Gastroesophageal sphincter (tissue), 4 donors: ENCODE measurements around the gene AP3D1. TPM values are rescaled to one million over a fixed set of nuclear protein-coding genes. Genes with fewer than 3 reads are reported as not detected.
"Not testable (repeated sequence)": the region's sequence is repeated elsewhere in the genome, so short reads cannot be mapped to it uniquely, and the experiment has no call there.

Source experiments
- ATAC-seq: fragments of 150-250 bp; one replicate; pipeline ENCODE4 v1.9.1; 2016; ENCODE audit warnings: mild to moderate bottlenecking, moderate library complexity
- H3K27ac ChIP-seq, 4 donors: fragments of 200-600 bp; sonication (generic) in 3 of 4; 1 replicate in 3 of 4; 2 replicates in 1 of 4; pipeline ENCODE4 v1.5.1; 2016 to 2019
- H3K27me3 ChIP-seq: fragments of 200-600 bp; sonication (generic); one replicate; pipeline ENCODE4 v1.5.1; 2019
- H3K36me3 ChIP-seq, 2 donors: fragments of 200-600 bp; sonication (generic); one replicate each; pipeline ENCODE4 v1.5.1; 2019; ENCODE audit warnings: control low read depth in 1 of 2
- H3K4me1 ChIP-seq, 3 donors: fragments of 200-600 bp; sonication (generic); 1 replicate in 2 of 3; 2 replicates in 1 of 3; pipeline ENCODE4 v1.5.1; 2016 to 2019; ENCODE audit warnings: control low read depth in 2 of 3
- H3K4me3 ChIP-seq, 2 donors: fragments of 200-600 bp; sonication (generic); one replicate each; pipeline ENCODE4 v1.5.1; 2019; ENCODE audit warnings: mild to moderate bottlenecking in 1 of 2, moderate library complexity in 1 of 2
- H3K9me3 ChIP-seq, 3 donors: fragments of 200-600 bp; sonication (generic); one replicate each; pipeline ENCODE4 v1.5.1; 2017 to 2019; ENCODE audit warnings: control low read depth in 2 of 3
- EP300 ChIP-seq: sonication (generic); formaldehyde crosslinking; IDR thresholded peaks from one replicate; pipeline ENCODE4 v1.6.1; 2017; ENCODE audit warnings: antibody characterized with exemption, mild to moderate bottlenecking
- POLR2A ChIP-seq, 2 donors: fragments of 450-650 bp; IDR thresholded peaks; one replicate each; pipeline ENCODE4 v1.6.1; 2017; ENCODE audit warnings: antibody characterized with exemption in 2 of 2, mild to moderate bottlenecking in 2 of 2, moderate library complexity in 1 of 2
- POLR2AphosphoS5 ChIP-seq: sonication (generic); formaldehyde crosslinking; IDR thresholded peaks from one replicate; pipeline ENCODE4 v1.6.1; 2017; ENCODE audit warnings: antibody characterized with exemption
- WGBS, 2 donors: methylation state at CpG; one replicate each; pipeline ENCODE4 v1.1.5; 2018; ENCODE audit warnings: low coverage in 1 of 2; 5-methylcytosine and 5-hydroxymethylcytosine counted together
- total RNA-seq, 4 donors: library from RNA; depleted of rRNA; stranded (reverse); fragments of >200 nt; gene quantifications; one replicate each; pipeline ENCODE4 v1.1.0, GENCODE V29; 2016
- TF ChIP-seq, protein P1 (sequence below), 4 experiments: fragments of 200-600 bp in 2 of 4; fragments of 450-650 bp in 2 of 4; sonication (generic) in 1 of 4; IDR thresholded peaks; one replicate each; pipeline ENCODE4 v1.5.1; 2017 to 2019; ENCODE audit warnings: antibody characterized with exemption in 4 of 4, mild to moderate bottlenecking in 2 of 4, moderate library complexity in 2 of 4

AP3D1 gene
- total RNA-seq, 4 donors from 2014 or later = 69.9 to 132 (median 73.8) TPM

DNA sequence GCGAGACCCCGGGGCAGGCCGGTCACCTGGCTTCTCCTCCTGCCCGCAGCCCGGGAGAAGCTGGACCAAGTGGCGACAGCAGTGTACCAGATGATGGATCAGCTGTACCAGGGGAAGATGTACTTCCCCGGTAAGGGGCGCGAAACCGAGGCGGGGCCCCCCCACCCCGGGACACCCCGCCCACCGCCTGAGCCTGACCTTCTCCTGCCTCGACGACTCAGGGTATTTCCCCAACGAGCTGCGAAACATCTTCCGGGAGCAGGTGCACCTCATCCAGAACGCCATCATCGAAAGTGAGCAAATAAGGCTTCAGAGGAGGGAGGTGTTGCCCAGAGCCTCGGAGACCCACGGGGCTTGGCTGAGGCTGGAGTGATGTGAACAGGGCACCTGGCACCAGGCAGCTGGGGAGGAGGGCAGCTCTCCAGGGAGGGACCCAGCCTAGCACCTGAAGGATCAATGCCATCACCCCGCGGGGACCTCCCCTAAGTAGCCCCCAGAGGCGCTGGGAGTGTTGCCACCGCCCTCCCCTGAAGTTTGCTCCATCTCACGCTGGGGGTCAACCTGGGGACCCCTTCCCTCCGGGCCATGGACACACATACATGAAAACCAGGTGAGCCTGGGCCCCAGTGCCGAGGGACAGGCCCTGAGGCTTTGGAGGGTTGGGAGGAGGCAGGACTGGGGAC is 54.0 kb downstream of the AP3D1 start:
- Histone ChIP-seq H3K9me3 (no peaks in the 10 kb centered on the region), H3K36me3 (peaks cover 0 to 35% of the 10 kb centered on the region in 2 donors), H3K4me1 (peaks cover 0 to 51% (median 21%) of the 10 kb centered on the region in 3 donors), H3K27ac (peak overlapping the region; percentile 29 to 99 (median 90)), H3K27me3 (no peaks in the 10 kb centered on the region), H3K4me3 (peak overlapping the region; percentile 29 to 67)
- TF ChIP-seq POLR2AphosphoS5 = no peak
- TF ChIP-seq, protein P1, sequence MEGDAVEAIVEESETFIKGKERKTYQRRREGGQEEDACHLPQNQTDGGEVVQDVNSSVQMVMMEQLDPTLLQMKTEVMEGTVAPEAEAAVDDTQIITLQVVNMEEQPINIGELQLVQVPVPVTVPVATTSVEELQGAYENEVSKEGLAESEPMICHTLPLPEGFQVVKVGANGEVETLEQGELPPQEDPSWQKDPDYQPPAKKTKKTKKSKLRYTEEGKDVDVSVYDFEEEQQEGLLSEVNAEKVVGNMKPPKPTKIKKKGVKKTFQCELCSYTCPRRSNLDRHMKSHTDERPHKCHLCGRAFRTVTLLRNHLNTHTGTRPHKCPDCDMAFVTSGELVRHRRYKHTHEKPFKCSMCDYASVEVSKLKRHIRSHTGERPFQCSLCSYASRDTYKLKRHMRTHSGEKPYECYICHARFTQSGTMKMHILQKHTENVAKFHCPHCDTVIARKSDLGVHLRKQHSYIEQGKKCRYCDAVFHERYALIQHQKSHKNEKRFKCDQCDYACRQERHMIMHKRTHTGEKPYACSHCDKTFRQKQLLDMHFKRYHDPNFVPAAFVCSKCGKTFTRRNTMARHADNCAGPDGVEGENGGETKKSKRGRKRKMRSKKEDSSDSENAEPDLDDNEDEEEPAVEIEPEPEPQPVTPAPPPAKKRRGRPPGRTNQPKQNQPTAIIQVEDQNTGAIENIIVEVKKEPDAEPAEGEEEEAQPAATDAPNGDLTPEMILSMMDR (IDR thresholded peaks at IDR 0.05) = no peak
- TF ChIP-seq POLR2A (IDR thresholded peaks at IDR 0.05) = no peak
- TF ChIP-seq EP300 = no peak
- ATAC-seq = no peak
- WGBS, 2 donors = 0% methylated on average over 3 of the region's 30 CpGs; no CpG with 5 or more reads in 1 of the 2 donors

DNA sequence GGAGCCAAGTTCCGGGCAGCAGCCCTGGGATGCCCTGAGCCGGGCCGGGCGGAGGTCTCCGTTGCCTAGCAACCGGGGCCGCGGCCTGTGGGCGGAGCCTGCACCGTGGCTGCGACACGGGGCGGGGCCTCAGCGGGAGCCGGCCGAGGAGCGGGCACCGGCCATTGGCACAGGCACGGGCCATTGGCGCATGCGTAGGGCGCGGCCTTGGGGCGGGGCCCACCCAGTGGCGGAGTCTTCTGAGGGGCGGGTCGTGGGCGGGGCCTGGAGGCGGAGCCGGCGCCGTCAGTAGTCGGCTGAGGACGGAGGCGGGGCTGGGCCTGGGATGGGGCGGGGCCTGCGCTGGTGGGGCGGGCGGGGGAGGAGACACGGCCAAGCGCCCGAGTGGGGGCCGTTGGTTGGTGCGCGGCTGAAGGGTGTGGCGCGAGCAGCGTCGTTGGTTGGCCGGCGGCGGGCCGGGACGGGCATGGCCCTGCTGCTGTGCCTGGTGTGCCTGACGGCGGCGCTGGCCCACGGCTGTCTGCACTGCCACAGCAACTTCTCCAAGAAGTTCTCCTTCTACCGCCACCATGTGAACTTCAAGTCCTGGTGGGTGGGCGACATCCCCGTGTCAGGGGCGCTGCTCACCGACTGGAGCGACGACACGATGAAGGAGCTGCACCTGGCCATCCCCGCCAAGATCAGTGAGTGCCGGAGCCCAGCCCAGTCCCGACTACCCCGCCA is 54.7 kb downstream of the AP3D1 start, which contains the start of gene IZUMO4:
TSS of gene IZUMO4 (plus strand) at position 436 of the 723 bp plus-strand sequence. CDS start at position 467, 31 bp downstream.
- H3K27ac ChIP-seq = peak within 1 kb of the TSS; percentile 78 to 99 (median 96)
- 0% methylated on average over 1 of the region's 70 CpGs; no CpG with 5 or more reads in 1 of the 2 donors for WGBS, 2 donors
- H3K4me1 ChIP-seq = peaks cover 0 to 58% (median 23%) of the 10 kb centered on the region in 3 donors
- no peaks in the 10 kb centered on the region for H3K27me3 ChIP-seq
- peak; percentile 91 for ATAC-seq
- no peaks in the 10 kb centered on the region for H3K9me3 ChIP-seq
- TF ChIP-seq POLR2A (IDR thresholded peaks at IDR 0.05) = peak in 1 of 2 donors; percentile 30
- no peak for TF ChIP-seq EP300
- TF ChIP-seq POLR2AphosphoS5 = peak; percentile 45
- TF ChIP-seq, protein P1 (IDR thresholded peaks at IDR 0.05) = peak in 3 of 4 experiments; percentile 48 to 62 (median 57)
- H3K36me3 ChIP-seq = peaks cover 0 to 28% of the 10 kb centered on the region in 2 donors
- peak within 1 kb of the TSS; percentile 59 to 67 for H3K4me3 ChIP-seq

DNA sequence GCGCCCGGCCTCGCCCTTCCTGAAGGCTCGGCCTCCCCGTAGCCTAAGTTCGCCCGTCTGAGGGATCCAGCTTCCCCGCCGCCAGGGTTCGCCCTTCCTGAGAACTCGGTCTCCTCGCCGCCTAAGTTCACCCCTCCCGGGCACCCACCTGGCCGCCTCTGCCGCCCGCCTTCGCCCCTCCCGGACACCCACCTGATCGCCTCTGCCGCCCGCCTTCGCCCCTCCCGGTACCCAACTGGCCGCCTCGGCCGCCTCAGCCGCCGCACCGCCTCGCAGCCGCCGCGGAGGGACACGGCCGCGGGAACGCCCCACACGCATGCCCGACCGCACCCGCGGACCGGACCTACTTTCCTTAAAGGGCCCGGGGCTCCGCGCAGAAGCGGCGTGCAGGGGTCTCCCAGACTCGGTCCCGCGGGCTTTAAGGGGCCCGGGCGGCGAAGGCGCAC is 55.3 kb downstream of the AP3D1 start, which contains the start of gene MOB3A:
TSS of gene MOB3A (minus strand) at position 293 of the 446 bp plus-strand sequence. CDS start 17,766 bp downstream, outside the sequence.
- Histone ChIP-seq H3K4me3 (peak within 1 kb of the TSS; percentile 59 to 67), H3K27ac (peak within 1 kb of the TSS; percentile 78 to 99 (median 96)), H3K36me3 (peaks cover 0 to 23% of the 10 kb centered on the region in 2 donors), H3K27me3 (no peaks in the 10 kb centered on the region), H3K9me3 (no peaks in the 10 kb centered on the region), H3K4me1 (peaks cover 0 to 64% (median 27%) of the 10 kb centered on the region in 3 donors)
- TF ChIP-seq POLR2A (IDR thresholded peaks at IDR 0.05) (peak; percentile 81 to 92), POLR2AphosphoS5 (peak; percentile 85), EP300 (no peak)
- TF ChIP-seq, protein P1 (IDR thresholded peaks at IDR 0.05) = peak in 3 of 4 experiments; percentile 60 to 75 (median 69)
- ATAC-seq = peak; percentile 80
- no CpG with 5 or more reads among the region's 56 CpGs for WGBS, 2 donors

- H3K27me3 ChIP-seq, H3K4me3 ChIP-seq, H3K36me3 ChIP-seq, ATAC-seq, H3K9me3 ChIP-seq: not testable (repeated sequence)
- peak overlapping the region in 3 of 4 donors; percentile 56 to 99 (median 95) for H3K27ac ChIP-seq
- peaks cover 0 to 88% (median 39%) of the 10 kb centered on the region in 3 donors for H3K4me1 ChIP-seq
- 88 to 93% methylated on average over 6 to 8 of the region's 13 CpGs for WGBS, 2 donors
Measured at GRCh38 chr19:2091926-2092525, 59.3 kb downstream of the AP3D1 start.

DNA sequence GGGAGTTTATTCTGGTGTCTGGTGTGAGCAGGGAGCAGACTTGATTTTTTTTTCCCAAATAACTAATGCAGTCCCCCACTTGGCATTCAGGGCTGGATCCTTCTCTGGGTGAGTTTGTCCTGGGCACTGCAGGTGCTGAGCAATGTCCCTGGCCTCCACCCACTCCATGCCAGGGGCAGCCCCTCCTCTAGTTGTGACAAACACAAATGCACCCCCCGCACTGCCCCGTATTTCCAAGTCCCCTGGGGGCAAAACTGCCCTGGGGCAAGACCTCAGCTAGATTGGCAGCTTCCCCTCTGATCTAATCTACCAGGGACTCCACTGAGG is 61.7 kb downstream of the AP3D1 start:
- ATAC-seq = no peak
- H3K9me3 ChIP-seq = no peaks in the 10 kb centered on the region
- WGBS, 2 donors = no CpG with 5 or more reads among the region's 2 CpGs
- TF ChIP-seq POLR2AphosphoS5 (no peak), EP300 (no peak), POLR2A (IDR thresholded peaks at IDR 0.05) (no peak)
- TF ChIP-seq, protein P1 (IDR thresholded peaks at IDR 0.05) = no peak
- H3K27me3 ChIP-seq = no peaks in the 10 kb centered on the region
- H3K4me3 ChIP-seq = no peak overlapping the region
- peak overlapping the region in 3 of 4 donors; percentile 56 to 99 (median 95) for H3K27ac ChIP-seq
- peaks cover 0 to 11% of the 10 kb centered on the region in 2 donors for H3K36me3 ChIP-seq
- peaks cover 0 to 100% (median 30%) of the 10 kb centered on the region in 3 donors for H3K4me1 ChIP-seq
